Activated CD4-positive, alpha-beta T cell treated with anti-CD3 and anti-CD28 coated beads for 48 hours (primary cell): ENCODE results near the gene LAT.
A peak's percentile ranks its signal among the peaks of the same experiment; 100 is the strongest.

Source experiments
- DNase-seq: peaks from one replicate; pipeline ENCODE4 v3.0.0-alpha.2; 2020

LAT gene

DNA sequence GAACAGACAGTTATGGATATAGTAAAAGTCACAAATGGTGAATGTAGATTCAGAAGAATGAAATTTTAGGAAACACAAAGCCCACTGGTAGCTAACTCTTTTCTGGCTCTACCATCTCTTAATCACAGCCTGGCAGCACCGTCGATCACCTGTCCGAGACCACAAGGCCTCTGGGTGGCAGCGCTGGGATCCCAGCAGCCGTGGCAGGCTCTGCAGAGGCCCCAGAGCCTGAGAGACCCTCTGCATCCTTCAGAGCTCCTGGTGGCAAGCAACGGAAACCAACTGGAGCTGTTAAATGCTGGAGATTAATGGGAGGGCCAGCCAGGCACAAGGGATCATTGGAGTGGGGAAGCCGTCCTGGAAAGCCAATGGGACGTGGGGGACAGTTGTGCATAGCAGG, 26.3 kb downstream of the LAT start:
- peak; percentile 48 for DNase-seq

GRCh38 chr16:29011851-29012250, 27.0 kb downstream of the LAT start:
- DNase-seq = no peak

GRCh38 chr16:29012913-29013553, 28.2 kb downstream of the LAT start:
- no peak for DNase-seq

DNA sequence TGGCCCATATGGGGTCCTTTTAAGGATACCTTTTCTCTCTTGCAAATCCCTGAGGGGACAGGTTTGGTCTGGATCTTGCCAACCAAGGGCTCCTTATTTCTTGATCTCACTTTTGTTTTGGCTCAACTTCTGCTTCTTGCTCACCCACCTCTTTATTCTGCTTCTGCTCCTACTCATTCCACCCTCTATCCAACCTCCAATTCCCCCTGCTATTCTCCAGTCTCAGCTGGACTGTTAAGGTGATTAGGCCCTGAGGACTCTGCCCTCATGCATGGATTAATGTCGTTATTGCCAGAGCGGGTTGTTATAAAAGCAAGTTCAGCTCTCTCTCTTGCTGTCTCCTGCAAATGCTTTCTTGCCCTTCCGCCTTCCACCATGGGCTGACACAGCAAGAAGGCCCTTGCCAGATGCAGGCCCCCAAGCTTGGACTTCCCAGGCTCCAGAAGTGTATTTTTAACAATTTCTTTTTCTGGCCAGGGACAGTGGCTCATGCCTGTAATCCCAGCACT, 29.8 kb downstream of the LAT start:
- no peak for DNase-seq

DNA sequence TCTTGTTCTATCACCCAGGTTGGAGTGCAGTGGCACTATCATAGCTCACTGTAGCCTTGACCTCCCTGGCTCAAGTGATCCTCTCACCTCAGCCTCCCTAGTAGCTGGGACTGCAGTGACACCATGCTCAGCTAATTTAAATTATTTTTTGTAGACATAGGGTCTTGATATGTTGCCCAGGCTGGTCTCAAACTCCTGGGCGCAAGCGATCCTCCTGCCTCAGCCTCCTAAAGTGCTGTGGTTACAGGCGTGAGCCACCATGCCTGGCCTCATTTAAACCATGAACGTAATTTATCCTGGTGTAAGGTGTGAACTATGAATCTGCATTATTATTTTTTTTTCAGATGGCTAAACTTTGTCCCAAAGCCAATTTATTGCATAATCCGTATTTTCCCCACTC, 37.3 kb downstream of the LAT start:
- no peak for DNase-seq

GRCh38 chr16:29023279-29024277, 38.7 kb downstream of the LAT start:
- no peak for DNase-seq

GRCh38 chr16:29024278-29024677, 39.4 kb downstream of the LAT start:
- DNase-seq = no peak

DNA sequence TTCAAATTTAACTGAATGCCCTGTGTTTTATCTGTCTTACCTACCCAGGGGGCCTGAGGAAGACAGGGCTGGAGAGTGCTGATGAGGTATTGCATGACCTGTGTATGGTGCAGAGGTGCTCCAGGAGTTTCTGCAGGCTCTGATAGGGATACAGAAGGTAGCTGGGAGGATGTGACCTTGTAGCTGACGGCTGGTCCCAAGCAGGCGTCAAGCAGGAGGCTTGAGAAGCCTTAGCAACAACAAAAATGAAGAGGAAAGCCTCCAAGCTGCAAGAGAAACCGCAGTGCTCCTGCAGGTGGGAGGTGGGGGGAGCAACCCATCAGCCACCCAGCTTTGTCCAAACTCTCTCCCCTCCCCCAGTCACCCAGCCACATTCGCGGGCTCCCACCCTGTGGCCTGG, 40.4 kb downstream of the LAT start:
- no peak for DNase-seq

- DNase-seq = no peak
Observed at GRCh38 chr16:29025735-29026134, 40.9 kb downstream of the LAT start.

DNA sequence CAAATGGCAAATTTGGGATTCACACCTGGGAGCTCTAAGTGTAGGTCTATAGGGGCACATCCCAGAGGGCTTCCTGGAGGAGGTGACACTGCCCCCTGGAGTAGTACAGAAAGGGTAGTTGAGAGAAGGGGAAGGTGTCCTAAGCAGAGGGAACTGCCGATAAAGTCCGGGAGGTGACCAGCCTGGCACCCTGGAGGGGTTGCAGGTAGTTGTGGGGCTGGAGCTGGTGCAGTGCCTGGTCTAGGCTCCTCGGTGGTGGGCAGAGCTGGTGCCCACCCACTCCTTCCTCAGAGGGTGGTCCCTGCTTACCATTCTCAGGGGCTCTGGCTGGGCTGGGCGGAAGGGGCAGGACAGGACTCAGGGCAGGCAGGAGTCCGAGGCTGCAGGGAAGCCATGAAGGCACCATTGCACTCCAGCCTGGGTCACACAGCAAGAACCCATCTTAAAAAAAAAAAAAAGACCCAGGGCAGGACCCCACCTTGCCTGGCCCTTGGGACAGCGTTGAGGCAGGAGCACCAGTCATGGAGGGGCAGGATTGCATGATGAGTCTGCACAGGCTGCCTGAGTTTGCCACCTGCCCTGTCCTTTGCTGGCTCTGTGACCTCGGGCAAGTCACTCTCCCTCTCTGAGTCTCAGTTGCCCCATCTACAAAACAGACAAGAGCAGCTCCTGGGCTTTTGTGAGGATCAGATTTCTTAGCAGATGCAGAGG, 43.8 kb downstream of the LAT start:
- DNase-seq = no peak

GRCh38 chr16:29029168-29029994, 44.5 kb downstream of the LAT start:
- peak; percentile 96 for DNase-seq

DNA sequence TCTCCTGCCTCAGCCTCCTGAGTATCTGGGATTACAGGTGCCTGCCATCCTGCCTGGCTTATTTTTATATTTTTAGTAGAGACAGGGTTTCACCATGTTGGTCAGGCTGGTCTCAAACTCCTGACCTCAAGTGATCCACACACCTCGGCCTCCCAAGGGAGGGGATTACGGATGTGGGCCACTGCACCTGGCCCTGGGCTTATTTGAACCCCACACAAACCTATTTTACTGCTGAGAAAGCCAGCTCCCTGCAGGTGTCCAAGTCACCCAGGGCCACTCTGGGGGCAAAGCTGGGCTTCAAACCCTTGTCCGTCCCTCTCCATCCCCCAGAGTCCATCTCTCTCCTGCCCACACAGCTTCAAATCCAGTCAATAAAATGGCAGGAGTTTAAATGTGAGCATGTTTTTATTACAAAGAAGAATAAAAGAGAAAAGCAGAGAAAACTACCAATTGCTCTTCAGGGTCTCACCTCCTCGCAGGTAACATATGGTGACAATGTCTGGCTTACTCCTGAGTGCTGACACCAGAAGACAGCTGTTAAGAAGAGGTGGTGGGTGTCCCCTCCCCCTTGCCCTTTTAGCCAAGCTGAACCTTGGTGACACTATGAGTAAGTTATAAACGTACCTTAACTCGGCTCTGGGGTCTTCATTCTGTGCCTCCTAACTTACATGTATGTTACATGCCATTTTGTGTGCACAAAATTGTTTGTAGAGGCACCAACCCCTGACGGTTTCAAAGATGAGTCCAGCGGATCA, 45.4 kb downstream of the LAT start:
- no peak for DNase-seq
